ENCODE results near the gene EPGN.

EPGN gene

DNA sequence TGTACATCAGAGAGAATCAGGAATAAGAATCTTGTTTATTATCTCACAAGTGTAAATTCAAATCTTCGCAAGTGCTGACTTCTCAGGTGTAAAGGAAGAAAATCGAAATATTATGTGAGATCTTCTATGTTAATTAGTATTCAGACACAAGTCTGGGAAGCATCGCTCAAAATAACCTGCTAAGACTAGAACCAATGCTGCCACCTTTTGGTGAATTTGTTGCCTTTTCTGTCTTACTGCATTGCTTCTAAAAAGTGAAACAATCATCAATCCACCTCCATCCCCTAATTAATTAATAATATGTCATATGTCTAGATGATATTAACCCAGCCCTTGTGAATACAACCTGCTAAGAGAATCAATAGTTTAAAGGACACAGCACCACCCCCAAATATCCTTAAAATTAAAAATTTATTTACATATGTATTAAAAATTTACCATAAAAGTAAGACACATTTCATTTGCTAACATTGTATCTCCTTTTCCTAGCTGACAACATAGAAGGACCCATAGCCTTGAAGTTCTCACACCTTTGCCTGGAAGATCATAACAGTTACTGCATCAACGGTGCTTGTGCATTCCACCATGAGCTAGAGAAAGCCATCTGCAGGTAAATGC is 3.5 kb downstream of the EPGN start:
- no peak for DNase-seq (ENCODE audit: low read depth)

GRCh38 chr4:74314329-74314728 is 6.1 kb downstream of the EPGN start:
- no peak for DNase-seq (ENCODE audit: low read depth)

DNA sequence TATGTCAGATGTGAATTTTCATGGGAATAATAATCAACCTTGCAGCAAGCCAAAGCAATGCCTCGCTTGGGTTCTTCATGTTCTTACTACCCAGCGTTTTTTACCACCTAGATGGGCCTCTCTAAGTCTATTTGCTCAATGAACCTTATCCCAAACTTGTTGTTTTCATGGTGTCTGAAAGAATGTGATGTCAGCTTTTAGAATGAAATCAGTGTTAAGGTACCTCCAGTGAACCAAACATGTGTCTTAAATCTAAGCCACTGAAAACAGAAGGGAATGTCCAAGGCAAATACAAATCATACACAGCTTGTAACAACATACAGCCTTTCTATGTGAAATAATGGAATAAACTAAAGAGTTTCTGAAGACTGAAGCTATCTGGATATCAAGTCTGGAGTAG is 6.7 kb downstream of the EPGN start:
- no peak for DNase-seq (ENCODE audit: low read depth)

DNA sequence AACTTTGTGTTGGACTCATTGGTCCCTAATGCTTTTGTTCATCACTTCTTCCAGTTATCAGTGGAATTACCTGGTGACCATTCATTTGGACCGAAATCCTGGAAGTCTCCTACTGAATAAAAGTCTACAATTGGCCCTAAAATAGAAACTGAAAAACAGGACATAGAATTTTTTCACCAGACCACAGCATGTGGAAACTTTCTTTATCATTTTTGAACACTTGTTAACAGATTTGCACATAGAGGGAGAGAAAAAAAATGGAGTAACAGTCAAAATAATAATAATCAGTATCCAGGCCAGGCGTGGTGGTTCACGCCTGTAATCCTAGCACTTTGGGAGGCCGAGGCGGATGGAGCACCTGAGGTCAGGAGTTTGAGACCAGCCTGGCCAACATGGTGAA is 7.1 kb downstream of the EPGN start:
- DNase-seq (ENCODE audit: low read depth), result no peak

DNA sequence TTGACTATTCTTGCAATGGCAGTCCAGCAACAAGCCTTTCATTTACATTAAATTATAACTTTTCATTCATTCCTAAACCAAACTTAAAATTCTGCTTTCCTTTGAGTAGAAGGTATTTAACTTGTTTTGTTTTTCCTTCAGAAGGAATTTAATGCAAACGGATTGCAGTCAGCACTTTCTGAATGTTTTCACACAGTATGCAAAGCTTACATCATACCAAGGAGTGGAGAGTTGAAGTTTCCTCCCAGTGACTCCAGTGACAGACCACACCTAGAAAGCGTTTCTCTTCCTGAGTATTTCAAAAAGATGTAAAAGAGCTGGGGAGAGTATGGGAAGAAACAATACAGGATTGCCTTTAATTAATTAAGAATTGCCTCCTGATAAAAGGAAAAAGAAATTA is 8.1 kb downstream of the EPGN start:
- no peak for DNase-seq (ENCODE audit: low read depth)

DNA sequence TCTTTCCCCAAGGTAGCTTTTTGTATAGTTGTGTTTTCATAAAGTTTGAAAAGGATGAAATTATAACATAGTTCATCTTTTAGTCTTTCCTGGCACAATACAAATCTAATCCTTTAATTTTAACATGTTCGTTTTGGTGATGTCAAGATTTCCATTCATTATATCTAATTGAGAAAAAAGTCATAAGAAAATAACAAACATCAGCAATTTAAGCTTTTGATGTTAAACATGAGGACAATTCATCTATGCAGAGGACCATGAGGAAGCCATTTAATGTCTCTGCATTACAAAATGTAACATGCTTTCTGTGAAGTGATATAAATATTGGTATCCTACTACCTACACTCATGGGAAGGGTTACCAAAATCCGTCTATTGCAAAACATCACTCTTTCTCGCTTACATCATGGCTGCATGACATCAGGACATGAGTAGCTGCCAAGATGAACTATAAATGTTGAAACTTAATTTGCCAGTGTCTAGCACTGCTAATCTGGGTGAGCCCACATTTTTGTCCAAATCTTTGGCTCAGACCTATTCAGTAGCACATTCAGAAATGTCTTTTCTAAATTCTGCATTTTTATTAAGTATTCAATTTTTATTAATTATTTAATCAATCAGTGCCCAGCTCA is 9.5 kb downstream of the EPGN start:
- no peak for DNase-seq (ENCODE audit: low read depth)

DNA sequence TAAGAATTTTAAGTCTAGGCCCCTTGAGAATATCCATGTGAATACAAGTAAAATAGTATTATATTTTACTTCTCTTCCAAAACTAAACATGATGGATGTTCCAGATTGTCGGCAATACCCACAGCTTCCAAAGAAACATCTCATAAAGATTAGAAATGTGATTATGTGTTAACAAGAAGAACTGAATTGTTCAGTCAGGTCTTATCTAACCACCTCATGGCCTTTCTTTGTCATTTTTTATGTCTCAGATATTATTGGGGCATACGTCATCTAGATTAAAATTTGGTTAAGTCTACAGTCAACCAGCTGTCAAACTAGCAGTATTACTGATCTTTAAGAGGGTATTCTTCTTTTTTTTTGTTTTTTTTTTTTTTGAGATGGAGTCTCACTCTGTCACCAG is 10.0 kb downstream of the EPGN start:
- DNase-seq (ENCODE audit: low read depth), result no peak

DNA sequence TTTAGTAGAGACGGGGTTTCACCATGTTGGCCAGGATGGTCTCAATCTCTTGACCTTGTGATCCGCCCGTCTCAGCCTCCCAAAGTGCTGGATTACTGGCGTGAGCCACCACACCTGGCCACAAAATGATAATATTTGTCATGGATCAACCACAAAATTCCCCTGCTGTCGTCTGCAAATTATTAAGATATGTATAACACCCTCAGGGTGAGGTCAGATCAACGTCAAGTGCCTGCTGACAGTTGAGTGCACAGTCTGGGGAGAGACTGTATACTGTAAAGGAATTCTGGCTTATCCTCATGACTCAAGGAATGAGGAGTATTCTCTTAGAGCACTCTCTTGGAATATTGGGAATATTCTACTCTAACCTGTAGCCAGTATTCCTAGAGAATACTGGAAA is 11.2 kb downstream of the EPGN start:
- no peak for DNase-seq (ENCODE audit: low read depth)

GRCh38 chr4:74320559-74321118 is 12.4 kb downstream of the EPGN start:
- peak; percentile 2 for DNase-seq (ENCODE audit: low read depth)

GRCh38 chr4:74322301-74322700 is 14.0 kb downstream of the EPGN start:
- DNase-seq (ENCODE audit: low read depth), result no peak

DNA sequence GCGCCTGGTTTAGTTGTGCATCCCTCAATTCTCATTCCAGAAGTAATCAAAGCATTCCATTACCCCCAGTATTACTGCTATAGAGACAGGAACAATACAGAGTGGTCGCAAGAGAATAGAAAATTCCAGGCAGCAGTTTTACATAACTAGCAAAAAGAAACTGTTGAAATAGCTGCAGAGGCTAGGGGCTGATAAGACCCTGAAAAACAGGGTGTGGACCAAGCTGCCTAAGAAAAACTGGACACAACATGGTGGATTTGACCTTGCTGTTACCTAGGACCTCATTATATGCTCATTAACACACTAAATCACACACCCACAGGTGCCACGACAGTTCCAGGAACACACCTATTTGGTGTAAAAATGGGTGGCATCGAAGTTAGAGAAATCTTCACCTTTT is 15.4 kb downstream of the EPGN start:
- no peak for DNase-seq (ENCODE audit: low read depth)

- no peak for DNase-seq (ENCODE audit: low read depth)
These were observed 16.0 kb downstream of the EPGN start for GRCh38 chr4:74324262-74324661.

DNA sequence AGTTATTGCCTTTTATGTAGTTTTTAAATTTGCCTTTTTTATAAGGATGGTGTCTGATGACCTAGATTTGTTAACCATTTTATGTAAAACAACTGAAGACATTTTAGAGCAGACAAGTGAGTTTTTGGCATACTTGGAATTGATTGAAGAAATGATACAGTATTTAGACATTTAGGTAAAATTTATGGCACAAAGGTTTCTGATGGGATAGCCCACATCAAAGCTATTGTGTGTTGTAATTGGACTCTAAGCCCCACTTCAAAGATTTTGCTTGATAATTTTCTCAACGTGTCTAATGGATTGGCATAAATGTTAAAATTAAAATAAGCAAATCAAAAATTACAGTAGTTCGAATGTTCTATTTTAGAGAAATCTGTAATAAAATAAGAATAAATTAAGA is 17.6 kb downstream of the EPGN start:
- DNase-seq (ENCODE audit: low read depth), result no peak

DNA sequence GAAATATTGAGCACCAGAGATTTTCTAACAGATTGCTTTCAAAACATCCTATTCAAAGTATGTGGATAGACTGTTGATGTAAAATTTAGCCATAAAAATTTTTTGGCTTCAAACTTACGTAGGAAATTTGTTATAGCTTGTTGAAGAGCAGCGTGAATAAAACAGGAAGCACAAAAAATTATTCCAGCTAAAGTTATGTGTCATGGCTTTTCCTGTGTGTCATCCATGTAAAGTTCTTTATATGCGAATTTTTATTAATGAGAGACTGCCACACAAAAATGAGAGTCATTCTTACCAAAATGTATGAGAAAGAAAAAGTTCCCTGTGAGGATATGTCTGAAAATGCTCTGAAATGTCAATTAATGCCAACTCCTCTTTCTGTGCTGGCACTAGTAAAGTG is 19.5 kb downstream of the EPGN start:
- no peak for DNase-seq (ENCODE audit: low read depth)

DNA sequence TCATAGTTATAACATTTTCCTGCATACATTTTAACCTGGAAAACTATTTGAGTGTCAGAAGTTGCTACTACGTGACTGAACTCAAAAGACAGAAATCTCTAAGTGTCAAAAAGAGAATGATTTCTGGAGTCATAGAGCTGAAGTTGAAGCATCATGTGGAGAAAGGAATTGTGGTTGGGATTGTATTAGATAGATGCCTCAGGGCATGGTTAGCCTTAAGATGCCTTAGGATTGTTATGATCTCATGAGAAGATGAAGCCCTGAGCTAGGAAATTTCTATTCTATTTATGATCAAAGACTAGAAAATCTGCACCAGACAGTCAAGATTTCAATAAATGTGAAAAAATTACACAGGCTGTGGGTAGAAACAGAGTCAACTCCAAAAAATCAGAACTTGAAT is 20.2 kb downstream of the EPGN start:
- DNase-seq (ENCODE audit: low read depth), result no peak

DNA sequence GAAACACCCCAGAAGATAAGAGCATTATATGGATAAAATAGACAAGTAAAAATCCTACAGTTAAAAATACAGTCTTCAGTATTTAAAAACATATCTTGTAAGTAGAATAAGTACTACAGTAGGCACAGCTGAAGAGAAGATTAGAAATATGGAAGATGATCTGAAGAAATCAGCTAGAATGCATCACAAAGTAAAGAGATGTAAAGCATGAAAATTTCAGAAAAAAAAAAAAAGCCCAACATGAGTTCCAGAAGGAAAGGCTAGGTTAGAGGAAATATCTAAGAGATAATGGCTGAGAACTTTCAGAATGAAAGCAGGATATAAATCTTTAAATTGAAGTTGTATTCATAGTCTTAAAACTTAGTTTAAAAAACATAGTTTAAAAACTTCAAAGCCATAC is 21.0 kb downstream of the EPGN start:
- no peak for DNase-seq (ENCODE audit: low read depth)

DNA sequence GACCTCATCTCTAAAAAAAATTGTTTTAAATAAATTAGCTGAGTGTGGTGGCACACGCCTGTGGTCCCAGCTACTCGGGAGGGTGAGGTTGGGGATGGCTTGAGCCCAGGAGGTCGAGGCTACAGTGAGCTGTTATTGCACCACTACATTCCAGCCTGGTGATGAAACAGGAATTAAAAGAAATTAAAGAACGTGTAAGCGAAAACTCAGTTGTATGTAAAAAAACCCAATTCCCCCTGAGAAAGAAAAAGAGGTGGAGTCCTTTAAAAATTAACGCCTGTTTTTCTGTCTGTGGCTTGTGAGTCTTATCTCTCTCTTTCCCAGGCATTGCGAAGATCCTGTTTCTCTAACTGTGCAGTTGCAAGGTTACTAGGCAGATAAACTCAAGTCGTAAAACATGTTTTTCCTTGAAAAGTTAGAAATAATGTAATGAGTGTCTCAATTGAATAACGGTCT is 22.1 kb downstream of the EPGN start:
- no peak for DNase-seq (ENCODE audit: low read depth)

DNA sequence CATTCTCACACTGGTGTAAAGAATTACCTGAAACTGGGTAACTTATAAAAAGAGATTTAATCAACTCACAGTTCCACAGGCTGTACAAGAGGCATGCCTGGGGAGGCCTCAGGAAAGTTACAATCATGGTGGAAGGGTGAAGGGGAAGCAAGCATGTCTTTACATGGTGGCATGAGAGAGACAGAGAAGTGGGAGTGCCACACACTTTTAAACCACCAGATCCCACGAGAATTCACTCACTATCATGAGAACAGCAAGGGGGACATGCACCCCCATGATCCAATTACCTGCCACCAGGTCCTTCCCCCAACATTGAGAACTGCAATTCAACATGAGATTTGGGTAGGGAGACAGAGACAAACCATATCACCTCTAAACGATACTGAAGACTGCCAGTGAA is 23.0 kb downstream of the EPGN start:
- no peak for DNase-seq (ENCODE audit: low read depth)

GRCh38 chr4:74331944-74332343 is 23.7 kb downstream of the EPGN start:
- DNase-seq (ENCODE audit: low read depth), result no peak

DNA sequence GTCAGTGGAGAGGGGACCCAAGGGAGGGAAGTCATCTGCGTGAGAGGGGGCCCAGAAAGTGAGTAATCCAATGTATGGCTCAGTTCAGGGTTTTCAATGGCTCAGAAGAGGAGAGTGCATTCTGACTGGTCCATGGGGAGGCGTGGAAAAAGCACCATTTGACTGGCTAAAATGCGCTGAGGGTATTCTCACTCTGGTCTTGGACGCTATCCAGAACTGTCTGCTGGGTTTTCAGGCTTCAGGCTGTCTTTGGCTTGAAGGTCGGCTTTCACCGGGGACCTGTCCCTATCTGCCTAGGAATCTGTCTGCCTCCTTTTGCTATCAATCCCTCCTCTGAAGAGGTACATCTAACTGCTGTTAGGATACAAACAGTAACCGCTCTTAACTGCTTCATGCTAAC is 26.4 kb downstream of the EPGN start:
- DNase-seq (ENCODE audit: low read depth), result no peak

DNA sequence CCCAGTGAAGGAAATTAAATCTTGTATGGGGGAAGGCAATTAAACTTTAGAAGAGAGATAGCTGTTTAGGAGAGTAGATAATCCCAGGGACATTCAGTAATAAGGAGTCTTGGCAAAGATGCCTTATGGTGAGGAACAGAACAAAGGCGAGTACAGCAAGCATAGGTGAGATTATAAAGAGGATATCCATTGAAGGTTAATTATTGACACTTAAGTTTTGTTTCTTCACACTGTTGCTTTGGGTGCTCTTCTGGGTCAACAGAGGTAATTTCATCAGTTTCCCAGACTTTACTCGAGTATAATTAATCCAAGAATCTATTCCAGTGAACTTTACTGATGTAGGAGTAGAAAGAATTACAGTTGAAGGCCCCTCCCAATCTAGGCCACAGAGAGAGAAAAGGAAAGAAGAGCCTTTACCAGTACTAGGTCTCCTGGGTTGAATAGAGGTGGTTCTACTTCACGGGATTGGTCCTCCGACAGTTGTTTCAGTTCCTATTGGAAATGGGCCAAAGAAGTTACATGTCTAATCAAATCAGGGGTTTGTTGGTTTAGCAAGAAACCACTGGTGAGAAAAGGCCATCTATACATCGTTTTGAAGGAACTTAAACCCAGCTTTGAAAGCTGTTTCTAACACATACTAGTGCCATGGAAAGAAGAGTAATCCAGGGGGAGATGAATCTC is 27.2 kb downstream of the EPGN start:
- DNase-seq (ENCODE audit: low read depth), result no peak

DNA sequence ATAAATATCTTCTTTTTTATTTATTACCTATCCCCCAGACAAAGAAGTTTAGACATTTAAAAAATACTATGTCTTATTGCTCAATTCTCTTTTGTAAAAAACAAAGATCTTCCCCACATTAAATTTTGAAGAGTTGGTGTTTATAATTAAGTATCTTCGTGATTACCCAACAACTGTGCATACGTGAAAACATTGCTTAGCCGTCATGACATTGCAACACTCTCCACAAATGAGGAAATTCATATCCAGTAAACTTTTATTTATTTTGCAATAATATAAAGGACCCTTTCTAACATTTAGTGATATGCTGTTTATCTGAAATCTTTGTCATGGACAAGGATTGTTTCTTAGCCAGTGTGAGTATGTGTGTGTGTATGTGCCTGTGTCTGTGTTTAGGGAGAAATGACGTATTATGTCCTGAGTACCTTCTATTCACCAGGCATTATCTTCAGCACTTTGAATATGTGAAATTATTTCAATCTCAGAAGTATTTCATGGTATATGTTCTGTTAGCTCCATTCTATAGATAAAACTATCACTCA is 30.6 kb downstream of the EPGN start:
- DNase-seq (ENCODE audit: low read depth), result no peak

DNA sequence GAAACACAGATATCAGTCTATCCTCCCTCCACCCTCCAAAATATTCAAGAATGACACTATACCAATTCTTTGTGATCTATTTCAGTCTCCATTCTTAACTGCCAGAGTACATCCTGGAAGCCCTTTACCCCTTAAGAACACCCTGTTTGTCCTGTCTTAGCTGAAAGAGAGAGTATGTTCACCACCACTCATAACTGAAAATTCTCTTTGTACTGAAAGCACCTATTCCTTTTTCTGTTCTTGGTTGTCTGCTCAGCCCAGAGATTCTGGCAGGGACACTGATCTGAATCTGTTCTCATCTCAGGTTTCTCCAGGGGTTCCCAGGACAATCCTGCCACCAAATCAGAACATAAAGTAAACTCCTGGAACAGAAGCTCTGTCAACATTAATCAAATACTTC is 31.2 kb downstream of the EPGN start:
- DNase-seq (ENCODE audit: low read depth), result no peak
